HEK293T (cell line): ENCODE measurements around the gene BTBD7.

Source experiments
- BHLHE40 ChIP-seq: fragments of 450-650 bp; IDR thresholded peaks from 2 replicates; pipeline ENCODE4 v1.6.1; 2016; ENCODE audit warnings: mild to moderate bottlenecking, moderate library complexity, borderline replicate concordance
- FOXA1 ChIP-seq: fragments of 450-650 bp; IDR thresholded peaks from 2 replicates; pipeline ENCODE4 v1.6.1; 2016; ENCODE audit warnings: mild to moderate bottlenecking
- FOXK2 ChIP-seq: fragments of 450-650 bp; IDR thresholded peaks from 2 replicates; pipeline ENCODE4 v1.6.1; 2016; ENCODE audit warnings: mild to moderate bottlenecking
- HDGF ChIP-seq: fragments of 450-650 bp; IDR thresholded peaks from 2 replicates; pipeline ENCODE4 v1.6.1; 2017; ENCODE audit warnings: antibody characterized with exemption, borderline replicate concordance
- PKNOX1 ChIP-seq: fragments of 450-650 bp; IDR thresholded peaks from 2 replicates; pipeline ENCODE4 v1.6.1; 2016
- SP1 ChIP-seq: fragments of 450-650 bp; IDR thresholded peaks from 2 replicates; pipeline ENCODE4 v1.6.1; 2017
- ZNF384 ChIP-seq: fragments of 450-650 bp; IDR thresholded peaks from 2 replicates; pipeline ENCODE4 v1.6.1; 2016

GRCh38 chr14:93316716-93317115, 16.1 kb downstream of the BTBD7 start:
- TF ChIP-seq PKNOX1 (no peak), FOXK2 (no peak), SP1 (no peak), FOXA1 (no peak), BHLHE40 (no peak), ZNF384 (no peak), HDGF (no peak)
